SU-DHL-6 (cell line): ENCODE results near the gene SPIB.

Experiments
- H2AFZ ChIP-seq: fragments of 200-600 bp; sonication (generic); 2 replicates; pipeline ENCODE4 v1.6.1; 2014; ENCODE audit warnings: low read depth, mild to moderate bottlenecking, moderate library complexity, mixed read lengths, antibody characterized with exemption, low read length; ENCODE audit not compliant: severe bottlenecking
- H3F3A ChIP-seq: fragments of 200-600 bp; shearing (Covaris generic); 2 replicates; pipeline ENCODE4 v1.6.0; 2016; ENCODE audit warnings: antibody characterized with exemption, mild to moderate bottlenecking; ENCODE audit not compliant: insufficient read depth
- H3K27ac ChIP-seq: fragments of 200-600 bp; sonication (generic); 2 replicates; pipeline ENCODE4 v1.5.1; 2016; ENCODE audit warnings: low read depth, mild to moderate bottlenecking, low read length, moderate library complexity, mixed read lengths
- H3K27me3 ChIP-seq: fragments of 200-600 bp; sonication (generic), shearing (Covaris generic); 2 replicates; pipeline ENCODE4 v1.6.0; 2014; ENCODE audit warnings: mild to moderate bottlenecking, low read length
- H3K36me3 ChIP-seq: fragments of 200-600 bp; sonication (generic); 2 replicates; pipeline ENCODE4 v1.6.1; 2014; ENCODE audit warnings: mild to moderate bottlenecking, low read length, mixed read lengths
- H3K4me2 ChIP-seq: fragments of 300-600, 200-600 bp; shearing (Covaris generic), sonication (generic); 2 replicates; pipeline ENCODE4 v1.6.0; 2014; ENCODE audit warnings: low read length, low read depth, mild to moderate bottlenecking; ENCODE audit not compliant: poor library complexity, severe bottlenecking
- H3K4me3 ChIP-seq: fragments of 200-600 bp; sonication (generic); 2 replicates; pipeline ENCODE4 v1.5.1; 2014; ENCODE audit warnings: antibody characterized with exemption, low read length, mild to moderate bottlenecking, mixed read lengths; ENCODE audit not compliant: insufficient read depth, poor library complexity, severe bottlenecking
- H3K79me2 ChIP-seq: fragments of 200-600 bp; sonication (generic); 2 replicates; pipeline ENCODE4 v1.6.1; 2014; ENCODE audit warnings: mild to moderate bottlenecking, low read length, moderate library complexity; ENCODE audit not compliant: insufficient read depth
- H3K9ac ChIP-seq: fragments of 200-600 bp; sonication (generic); 2 replicates; pipeline ENCODE4 v1.7.0; 2014; ENCODE audit warnings: mild to moderate bottlenecking, low read length
- H3K9me2 ChIP-seq: fragments of 200-600 bp; sonication (generic); replicated peaks from 2 replicates; pipeline ENCODE4 v1.6.1; 2014; ENCODE audit warnings: low read length; ENCODE audit not compliant: insufficient read depth
- H3K9me3 ChIP-seq: fragments of 200-600 bp; sonication (generic); 2 replicates; pipeline ENCODE4 v1.6.1; 2014; ENCODE audit warnings: low read length, mixed read lengths; ENCODE audit not compliant: insufficient read depth
- H4K20me1 ChIP-seq: fragments of 200-600 bp; sonication (generic); 2 replicates; pipeline ENCODE4 v1.6.1; 2014; ENCODE audit warnings: low read depth, mild to moderate bottlenecking, antibody characterized with exemption, low read length, moderate library complexity, mixed read lengths
- CTCF ChIP-seq: fragments of 200-600 bp; sonication (generic); IDR thresholded peaks from one replicate; pipeline ENCODE4 v1.5.1; 2017; ENCODE audit warnings: antibody characterized with exemption, mild to moderate bottlenecking, low read length, moderate library complexity; ENCODE audit not compliant: insufficient read depth, poor library complexity, severe bottlenecking
- EZH2phosphoT487 ChIP-seq: fragments of 200-600 bp; sonication (generic), shearing (Covaris generic); conservative IDR thresholded peaks from 2 replicates; pipeline ENCODE4 v1.6.1; 2018; ENCODE audit warnings: mild to moderate bottlenecking, antibody characterized with exemption, low read length, moderate library complexity, mixed read lengths

The SPIB gene

DNA sequence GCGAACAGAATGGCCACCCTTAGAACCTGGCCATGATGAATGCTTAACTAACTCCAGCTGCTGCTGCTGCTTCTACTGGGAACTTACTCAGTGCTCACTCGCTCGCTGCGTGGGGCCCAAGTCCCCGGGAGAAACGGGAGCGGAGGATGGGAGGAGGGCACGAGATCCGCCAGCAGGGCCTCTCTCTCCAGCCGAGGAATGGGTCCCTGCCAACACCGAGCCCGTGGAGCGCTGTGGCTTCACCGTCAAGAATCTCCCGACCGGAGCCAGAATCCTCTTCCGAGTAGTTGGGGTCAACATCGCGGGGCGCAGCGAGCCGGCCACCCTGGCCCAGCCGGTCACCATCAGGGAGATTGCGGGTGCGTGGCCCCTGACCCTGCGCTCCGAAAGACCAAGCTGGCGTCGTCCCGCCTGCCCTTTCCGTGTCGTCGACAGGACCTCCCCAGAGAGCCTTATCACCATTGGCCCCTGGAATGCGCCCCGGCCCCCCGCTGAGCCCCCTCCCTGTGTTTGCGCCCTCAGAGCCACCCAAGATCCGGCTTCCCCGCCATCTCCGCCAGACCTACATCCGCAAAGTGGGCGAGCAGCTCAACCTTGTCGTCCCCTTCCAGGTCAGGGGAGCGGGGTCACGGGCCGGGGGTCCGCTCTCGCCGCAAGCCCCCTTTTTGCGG is 39.8 kb downstream of the SPIB start:
- Histone ChIP-seq H4K20me1 (no peaks in the 10 kb centered on the region), H3K9ac (no peak overlapping the region), H3K9me2 (no peaks in the 10 kb centered on the region), H3K36me3 (no peaks in the 10 kb centered on the region), H3K27me3 (no peaks in the 10 kb centered on the region), H2AFZ (no peak overlapping the region), H3K9me3 (no peaks in the 10 kb centered on the region), H3K4me3 (no peak overlapping the region), H3K27ac (no peak overlapping the region), H3F3A (peaks cover 5% of the 10 kb centered on the region), H3K79me2 (no peaks in the 10 kb centered on the region), H3K4me2 (no peak overlapping the region)
- no peak for TF ChIP-seq CTCF
- no peak for TF ChIP-seq EZH2phosphoT487

DNA sequence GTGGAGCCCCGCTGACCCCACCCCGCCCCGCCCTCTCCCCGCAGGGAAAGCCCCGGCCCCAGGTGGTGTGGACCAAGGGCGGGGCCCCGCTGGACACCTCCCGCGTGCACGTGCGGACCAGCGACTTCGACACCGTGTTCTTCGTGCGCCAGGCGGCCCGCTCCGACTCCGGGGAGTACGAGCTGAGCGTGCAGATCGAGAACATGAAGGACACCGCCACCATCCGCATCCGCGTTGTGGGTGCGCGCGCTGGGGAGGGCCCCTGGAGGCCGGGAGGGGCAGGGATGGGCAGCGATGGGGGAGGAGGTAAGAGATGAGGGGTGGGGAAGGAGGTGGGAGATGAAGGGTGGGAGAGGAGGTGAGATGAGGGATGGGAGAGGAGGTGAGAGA is 40.3 kb downstream of the SPIB start:
- no peaks in the 10 kb centered on the region for H3K27me3 ChIP-seq
- TF ChIP-seq EZH2phosphoT487, result no peak
- TF ChIP-seq CTCF, result no peak
- no peaks in the 10 kb centered on the region for H3K9me3 ChIP-seq

GRCh38 chr19:50459638-50460037 is 40.9 kb downstream of the SPIB start:
- H2AFZ ChIP-seq, result peak overlapping the region; percentile 15
- H3K4me2 ChIP-seq, result peak overlapping the region; percentile 41
- H3K36me3 ChIP-seq, result no peaks in the 10 kb centered on the region
- H3K9me2 ChIP-seq, result no peaks in the 10 kb centered on the region
- no peaks in the 10 kb centered on the region for H3K9me3 ChIP-seq
- peak overlapping the region; percentile 26; the same call in 1 of the 2 replicates for H3K9ac ChIP-seq
- peak overlapping the region; percentile 73 for H3K27ac ChIP-seq
- no peaks in the 10 kb centered on the region for H3K79me2 ChIP-seq
- H3F3A ChIP-seq, result peaks cover 5% of the 10 kb centered on the region
- H4K20me1 ChIP-seq, result no peaks in the 10 kb centered on the region
- H3K27me3 ChIP-seq, result no peaks in the 10 kb centered on the region
- TF ChIP-seq CTCF (no peak), EZH2phosphoT487 (no peak)
- no peak overlapping the region for H3K4me3 ChIP-seq

More for the DNA sequence above, 40.3 kb downstream of the SPIB start:
- Histone ChIP-seq H3K4me3 (no peak overlapping the region), H3K79me2 (no peaks in the 10 kb centered on the region), H3K27ac (no peak overlapping the region), H4K20me1 (no peaks in the 10 kb centered on the region), H3K4me2 (no peak overlapping the region), H3F3A (peaks cover 5% of the 10 kb centered on the region), H2AFZ (no peak overlapping the region), H3K36me3 (no peaks in the 10 kb centered on the region), H3K9ac (no peak overlapping the region), H3K9me2 (no peaks in the 10 kb centered on the region)
